Activated CD4-positive, alpha-beta T cell treated with anti-CD3 and anti-CD28 coated beads for 36 hours (primary cell): ENCODE measurements around the gene CASP8. TPM values are rescaled to one million over a fixed set of nuclear protein-coding genes. Genes with fewer than 3 reads are reported as not detected.

ENCODE experiments used
- ATAC-seq: fragments of 200-7000 bp; cut with Tn5 transposase; one replicate; pipeline ENCODE4 v1.10.0; 2021; ENCODE audit warnings: mild to moderate bottlenecking, moderate library complexity
- CTCF ChIA-PET: fragments of 350-600 bp; sonication (Branson Sonifier 250); formaldehyde crosslinking; loops from one replicate; lab custom pipeline; 2021; ENCODE audit warnings: antibody characterized with exemption; lab: Charles Lee
- POLR2A ChIA-PET: fragments of 350-600 bp; sonication (Branson Sonifier 250); formaldehyde crosslinking; loops from one replicate; lab custom pipeline; 2021; ENCODE audit warnings: antibody characterized with exemption, inconsistent platforms; lab: Charles Lee
- DNase-seq: peaks from one replicate; pipeline ENCODE4 v3.0.0-alpha.2; 2020
- H3K27ac Mint-ChIP-seq: one replicate; pipeline ENCODE4 v1.8.0; 2021; ENCODE audit warnings: mixed read lengths
- H3K27me3 Mint-ChIP-seq: one replicate; pipeline ENCODE4 v1.8.0; 2021; ENCODE audit warnings: mixed read lengths
- H3K36me3 Mint-ChIP-seq: one replicate; pipeline ENCODE4 v1.8.0; 2021; ENCODE audit warnings: low read depth, mixed read lengths
- H3K4me1 Mint-ChIP-seq: one replicate; pipeline ENCODE4 v1.8.0; 2021; ENCODE audit warnings: mixed read lengths
- H3K4me3 Mint-ChIP-seq: one replicate; pipeline ENCODE4 v1.8.0; 2021; ENCODE audit warnings: mild to moderate bottlenecking, moderate library complexity, mixed read lengths
- H3K9me3 Mint-ChIP-seq: one replicate; pipeline ENCODE4 v1.8.0; 2021; ENCODE audit warnings: low read depth, mixed read lengths
- intact Hi-C, 2 experiments: fragments of 100-400 bp; cut with DNase I in 1 of 2; cut with micrococcal nuclease in 1 of 2; formaldehyde crosslinking; loops; one replicate each; pipeline versions ENCODE4 v1.14.2 to v1.15.1; 2022 to 2024; cut with DNase I, micrococcal nuclease
- total RNA-seq, 2 experiments: library from RNA; stranded (reverse); gene quantifications; one replicate each; pipeline ENCODE4 v1.2.3, GENCODE V29; 2021

CASP8 gene
- 10 to 100 TPM; 45.1 to 49.1 TPM for total RNA-seq

DNA sequence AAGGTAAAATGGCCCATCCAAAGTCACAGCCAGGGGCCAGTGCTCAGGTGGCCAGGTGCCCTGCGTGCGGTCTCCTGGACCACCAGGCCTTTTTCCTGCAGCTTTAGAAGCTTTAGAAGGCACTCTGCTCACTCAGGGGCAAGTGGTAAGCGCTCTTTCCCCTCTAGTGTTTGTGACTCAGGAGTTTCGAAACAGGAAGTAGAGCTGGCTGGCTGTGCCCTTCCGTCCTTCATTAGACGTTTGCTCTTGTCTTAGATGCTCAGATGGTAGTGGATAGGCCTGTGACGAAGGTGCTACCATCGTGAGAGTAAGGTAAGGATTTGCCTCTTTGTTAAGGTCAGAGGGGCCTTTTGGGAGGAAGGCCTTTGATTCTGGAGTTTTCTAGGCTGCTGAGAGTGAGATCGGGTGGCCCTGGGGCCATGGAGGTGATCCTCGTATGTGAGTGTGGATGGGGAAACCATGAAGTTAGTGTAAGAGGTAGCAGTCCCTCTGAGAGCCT is at the start of gene CASP8:
CASP8 (plus strand) TSS at position 235 of the 499 bp plus-strand sequence. CDS start 5,951 bp downstream, outside the sequence.
- H3K4me1 Mint-ChIP-seq, result peaks cover 78% of the 10 kb centered on the region

DNA sequence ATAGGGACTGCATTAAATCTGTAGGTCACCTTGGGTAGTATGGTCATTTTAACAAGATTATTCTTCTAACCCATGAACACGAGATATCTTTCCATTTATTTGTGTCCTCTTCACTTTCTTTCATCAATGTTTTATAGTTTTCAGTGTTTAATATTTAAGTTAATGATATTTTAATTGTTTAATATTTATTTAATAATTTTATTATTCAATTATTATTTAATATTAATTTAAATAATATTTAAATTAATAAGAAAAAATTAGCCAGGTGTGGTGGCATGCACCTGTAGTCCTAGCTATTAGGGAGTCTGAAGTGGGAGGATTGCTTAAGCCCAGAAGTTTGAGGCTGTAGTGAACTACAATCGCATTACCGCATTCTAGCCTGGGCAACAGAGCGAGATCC is 44.4 kb upstream of the CASP8 start:
- peaks cover 38% of the 10 kb centered on the region for H3K4me1 Mint-ChIP-seq
- H3K9me3 Mint-ChIP-seq, result no peaks in the 10 kb centered on the region
- H3K27ac Mint-ChIP-seq, result no peak overlapping the region
- H3K27me3 Mint-ChIP-seq, result no peaks in the 10 kb centered on the region
- POLR2A ChIA-PET, result no interaction called here
- no peak for DNase-seq
- CTCF ChIA-PET, result interaction anchor here (3.1 kb wide), 1 partner anchor 16 kb away, joined by 9 read pairs; no protein-coding TSS in a partner anchor
- intact Hi-C loops, result no loop called here
- H3K4me3 Mint-ChIP-seq, result no peak overlapping the region
- H3K36me3 Mint-ChIP-seq, result peaks cover 23% of the 10 kb centered on the region
- no peak for ATAC-seq

More for the DNA sequence above, at the start of gene CASP8:
- Mint-ChIP-seq H3K9me3 (no peaks in the 10 kb centered on the region), H3K36me3 (peaks cover 17% of the 10 kb centered on the region), H3K27ac (peak within 1 kb of the TSS; percentile 91), H3K27me3 (no peaks in the 10 kb centered on the region), H3K4me3 (peak within 1 kb of the TSS; percentile 81)
- DNase-seq, result peak; percentile 77
- ATAC-seq, result peak; percentile 45
- intact Hi-C loops, result loop anchor here (2.0 to 5.0 kb wide), 7 partner anchors 76 to 1007 kb away; partner anchors contain the start of genes NOP58 (in 2 of the 2), CLK1 (in 1 of the 2) and TMEM237 (in 1 of the 2)
- POLR2A ChIA-PET, result interaction anchor here (0.6 to 1.7 kb wide), 3 partner anchors 27 to 66 kb away, joined by 3 to 7 read pairs (median 6); no protein-coding TSS in a partner anchor
- CTCF ChIA-PET, result interaction anchor here (0.6 to 6.6 kb wide), 9 partner anchors 14 to 149 kb away, joined by 3 to 52 read pairs (median 4); partner anchors contain the start of gene CASP10

DNA sequence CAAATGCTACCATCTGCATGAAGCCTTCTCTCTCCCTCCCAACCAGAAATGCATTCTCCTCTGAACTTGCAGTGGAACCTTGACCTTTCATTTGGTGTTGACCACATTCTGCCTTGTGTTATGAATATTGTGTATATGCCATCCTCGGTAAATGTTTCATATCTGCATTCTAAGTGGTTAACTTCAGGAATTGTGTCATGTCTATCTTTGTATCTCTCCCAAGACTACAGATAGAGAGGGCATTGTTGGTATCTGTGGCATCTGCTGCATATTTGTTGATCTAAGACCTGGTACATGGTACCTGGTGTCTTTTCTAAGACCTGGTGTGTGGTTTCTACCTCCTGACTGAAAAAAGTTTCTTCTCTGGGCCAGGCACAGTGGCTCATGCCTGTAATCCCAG is 43.4 kb upstream of the CASP8 start:
- intact Hi-C loops, result no loop called here
- Mint-ChIP-seq H3K27ac (no peak overlapping the region), H3K4me1 (peaks cover 41% of the 10 kb centered on the region), H3K9me3 (no peaks in the 10 kb centered on the region), H3K36me3 (peaks cover 19% of the 10 kb centered on the region), H3K27me3 (no peaks in the 10 kb centered on the region), H3K4me3 (no peak overlapping the region)
- DNase-seq, result no peak
- CTCF ChIA-PET, result interaction anchor here (3.1 kb wide), 1 partner anchor 15 kb away, joined by 9 read pairs; no protein-coding TSS in a partner anchor
- ATAC-seq, result peak; percentile 39
- POLR2A ChIA-PET, result no interaction called here

DNA sequence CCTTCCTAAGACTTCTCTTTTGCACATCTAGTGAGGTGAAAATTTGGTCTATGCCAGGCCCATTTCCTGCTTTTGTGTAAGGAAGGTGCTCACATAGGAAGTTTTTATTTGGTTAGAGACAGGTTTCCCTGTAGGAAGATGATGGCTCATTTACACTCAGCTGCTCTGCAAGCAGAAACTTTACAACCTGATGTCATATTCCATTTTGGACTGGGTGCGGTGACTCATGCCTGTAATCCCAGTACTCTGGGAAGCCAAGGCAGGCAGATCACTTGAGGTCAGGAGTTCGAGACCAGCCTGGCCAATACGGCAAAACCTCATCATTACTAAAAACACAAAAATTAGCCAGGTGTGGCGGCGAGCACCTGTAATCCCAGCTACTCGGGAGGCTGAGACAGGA is 41.6 kb upstream of the CASP8 start:
- ChIA-PET POLR2A (no interaction called here), CTCF (interaction anchor here (0.5 to 3.1 kb wide), 4 partner anchors 13 to 321 kb away, joined by 3 to 9 read pairs (median 4); partner anchors contain the start of gene CASP10)
- Mint-ChIP-seq H3K4me1 (peaks cover 50% of the 10 kb centered on the region), H3K27ac (peak overlapping the region; percentile 35), H3K4me3 (no peak overlapping the region), H3K27me3 (no peaks in the 10 kb centered on the region), H3K36me3 (peaks cover 19% of the 10 kb centered on the region), H3K9me3 (no peaks in the 10 kb centered on the region)
- no peak for ATAC-seq
- no peak for DNase-seq
- intact Hi-C loops, result no loop called here

DNA sequence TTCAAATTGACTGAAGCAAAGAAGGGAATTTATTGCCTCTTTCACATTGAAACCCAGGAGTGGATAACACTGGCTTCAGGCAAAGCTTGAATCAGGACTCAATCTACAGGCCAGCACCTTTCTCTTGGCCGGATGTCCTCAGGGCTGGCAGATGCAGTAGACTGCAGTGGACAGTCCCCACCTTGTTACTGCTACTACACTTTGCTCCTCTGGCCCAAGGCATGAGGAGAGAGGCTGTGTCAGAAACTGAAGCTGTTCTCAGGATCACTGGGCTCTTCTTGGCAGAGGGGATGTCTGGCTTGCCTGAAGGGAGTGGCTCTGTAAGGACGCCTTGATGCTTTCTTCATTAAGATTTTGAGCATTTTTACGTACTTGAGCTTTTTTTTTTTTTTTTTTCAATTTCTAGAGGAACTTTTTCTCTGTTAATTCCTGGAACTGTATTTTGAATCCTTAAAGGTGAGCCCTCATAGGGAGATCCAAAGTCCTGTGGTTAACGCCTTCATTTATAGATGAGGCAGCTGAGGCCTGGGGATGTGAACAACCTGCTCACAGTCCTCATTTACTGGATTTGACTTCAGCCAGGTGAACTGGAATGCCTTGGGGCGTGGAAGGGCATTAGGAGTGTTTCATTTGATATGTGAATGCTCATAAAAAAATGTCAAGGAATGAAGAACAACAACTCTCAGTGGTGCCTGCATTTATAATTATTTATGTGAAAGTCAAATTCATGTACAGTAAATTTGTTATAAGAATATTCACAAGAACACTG is 40.8 kb upstream of the CASP8 start:
- ATAC-seq (no peak), DNase-seq (no peak)
- ChIA-PET POLR2A (no interaction called here), CTCF (interaction anchor here (0.5 to 4.7 kb wide), 5 partner anchors 13 to 322 kb away, joined by 3 to 50 read pairs (median 4); partner anchors contain the start of gene CASP10)
- Mint-ChIP-seq H3K4me3 (no peak overlapping the region), H3K9me3 (no peaks in the 10 kb centered on the region), H3K4me1 (peaks cover 51% of the 10 kb centered on the region), H3K36me3 (peaks cover 19% of the 10 kb centered on the region), H3K27me3 (no peaks in the 10 kb centered on the region), H3K27ac (peak overlapping the region; percentile 49)
- intact Hi-C loops, result no loop called here

DNA sequence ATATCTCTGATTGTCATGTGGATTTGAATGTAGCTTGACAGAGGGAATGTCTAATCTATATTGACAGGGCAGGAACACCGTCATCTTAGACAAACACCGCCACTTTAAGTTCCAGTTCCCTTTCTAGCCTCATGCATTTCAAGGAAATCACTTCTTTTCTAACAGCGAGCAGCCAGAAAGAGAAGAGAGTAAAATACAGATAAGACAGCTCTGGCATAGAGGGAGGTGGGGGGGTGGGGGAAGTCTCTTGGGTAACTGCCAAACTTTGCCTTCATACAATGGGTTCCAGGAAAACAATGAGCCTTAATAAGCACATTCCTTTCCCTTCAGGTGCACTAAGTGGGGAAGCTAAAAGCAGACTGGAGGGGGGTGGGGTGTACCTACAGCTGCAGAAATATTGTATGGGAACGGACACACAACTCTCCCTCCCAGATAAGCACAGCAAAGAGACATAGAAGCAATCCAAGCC is 40.2 kb upstream of the CASP8 start:
- ATAC-seq (no peak), DNase-seq (no peak)
- no peaks in the 10 kb centered on the region for H3K27me3 Mint-ChIP-seq
- peaks cover 18% of the 10 kb centered on the region for H3K36me3 Mint-ChIP-seq
- H3K4me3 Mint-ChIP-seq, result no peak overlapping the region
- intact Hi-C loops, result no loop called here
- ChIA-PET CTCF (interaction anchor here (0.5 to 4.7 kb wide), 4 partner anchors 12 to 140 kb away, joined by 3 to 50 read pairs (median 4); no protein-coding TSS in a partner anchor), POLR2A (interaction anchor here (0.6 kb wide), 1 partner anchor 8 kb away, joined by 4 read pairs; no protein-coding TSS in a partner anchor)
- peaks cover 49% of the 10 kb centered on the region for H3K4me1 Mint-ChIP-seq
- peak overlapping the region; percentile 49 for H3K27ac Mint-ChIP-seq
- no peaks in the 10 kb centered on the region for H3K9me3 Mint-ChIP-seq

DNA sequence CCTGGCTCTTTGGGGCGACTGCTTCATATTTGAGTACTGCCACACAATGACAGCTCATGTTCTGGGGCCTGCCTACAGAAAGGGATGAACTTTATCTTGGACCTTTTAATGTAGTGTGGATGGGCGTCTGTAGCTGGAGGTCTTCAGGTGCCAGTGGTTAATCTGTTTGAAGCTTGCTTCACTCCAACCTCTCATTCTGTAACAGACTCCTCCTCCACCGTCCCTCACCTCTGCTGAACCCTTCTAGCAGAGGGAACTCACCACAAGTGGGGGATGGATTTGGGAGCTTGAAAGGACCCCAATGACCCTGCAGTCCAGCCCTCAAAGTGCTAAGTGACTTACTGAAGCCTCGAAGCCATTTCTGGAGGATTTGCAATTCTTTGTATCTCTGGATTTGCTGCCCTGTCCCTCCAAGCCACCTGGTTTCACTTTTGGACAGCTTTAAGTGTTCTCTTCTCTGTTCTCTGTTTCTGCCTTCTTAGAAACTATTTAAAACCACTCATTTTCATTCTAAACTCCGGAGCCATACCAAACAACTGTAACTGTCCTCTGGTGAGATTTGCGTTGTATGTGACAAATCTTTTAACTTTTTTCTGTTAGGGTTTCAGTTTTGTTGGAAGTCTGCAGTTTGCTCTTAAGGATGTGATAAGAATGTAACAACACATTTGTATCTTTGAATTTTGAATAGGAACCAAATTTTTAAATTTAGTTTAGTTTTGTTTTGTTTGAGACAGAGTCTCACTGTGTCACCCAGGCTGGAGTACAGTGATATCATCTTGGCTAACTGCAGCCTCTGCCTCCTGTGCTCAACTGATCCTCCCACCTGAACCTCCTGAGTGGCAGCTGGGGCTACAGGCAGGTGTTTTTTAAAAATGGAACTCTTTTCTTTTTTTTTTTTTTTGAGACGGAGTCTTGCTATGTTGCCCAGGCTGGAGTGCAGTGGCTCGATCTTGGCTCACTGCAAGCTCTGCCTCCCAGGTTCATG is 37.0 kb upstream of the CASP8 start:
- DNase-seq (no peak), ATAC-seq (peak; percentile 59)
- CTCF ChIA-PET, result interaction anchor here (0.8 to 4.7 kb wide), 3 partner anchors 9 to 51 kb away, joined by 3 to 50 read pairs (median 5); partner anchors contain the start of gene CASP10
- peaks cover 40% of the 10 kb centered on the region for H3K4me1 Mint-ChIP-seq
- peaks cover 12% of the 10 kb centered on the region for H3K36me3 Mint-ChIP-seq
- H3K9me3 Mint-ChIP-seq, result no peaks in the 10 kb centered on the region
- H3K4me3 Mint-ChIP-seq, result peak overlapping the region; percentile 11
- no peaks in the 10 kb centered on the region for H3K27me3 Mint-ChIP-seq
- POLR2A ChIA-PET, result interaction anchor here (0.7 kb wide), 1 partner anchor 65 kb away, joined by 6 read pairs; no protein-coding TSS in a partner anchor
- peak overlapping the region; percentile 30 for H3K27ac Mint-ChIP-seq
- intact Hi-C loops, result no loop called here

DNA sequence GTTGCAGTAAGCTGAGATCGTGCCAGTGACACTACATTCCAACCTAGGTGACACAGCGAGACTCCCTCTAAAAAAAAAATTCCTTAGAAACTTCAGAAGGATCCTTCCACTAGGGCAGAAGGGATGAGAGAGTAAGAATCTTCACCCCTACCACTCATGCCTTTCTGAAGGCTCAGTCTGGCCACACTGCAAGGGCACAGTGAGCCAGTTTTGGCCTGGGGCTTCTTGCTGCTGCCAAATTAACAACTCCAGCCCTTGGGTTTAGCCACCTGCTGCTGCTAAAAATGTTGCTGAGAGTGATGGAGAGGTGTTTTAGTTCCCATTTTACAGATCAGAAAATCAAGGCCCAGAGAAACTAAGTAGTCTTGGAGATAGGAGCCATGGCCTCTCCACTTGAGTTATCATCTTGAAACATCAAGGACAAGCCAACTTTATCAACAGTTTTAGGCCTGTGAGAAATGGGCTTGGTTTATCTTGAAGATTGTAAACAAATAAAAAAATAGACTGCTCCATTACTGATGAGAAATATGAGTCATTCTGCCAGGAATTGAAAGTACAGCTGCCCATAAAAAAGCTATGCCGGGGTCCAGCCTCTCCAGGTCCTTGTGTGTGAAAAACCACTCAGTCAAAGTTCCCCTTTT is 31.9 kb upstream of the CASP8 start:
- POLR2A ChIA-PET, result interaction anchor here (0.5 kb wide), 1 partner anchor 23 kb away, joined by 3 read pairs; no protein-coding TSS in a partner anchor
- H3K27me3 Mint-ChIP-seq, result no peaks in the 10 kb centered on the region
- intact Hi-C loops, result no loop called here
- DNase-seq (no peak), ATAC-seq (no peak)
- H3K9me3 Mint-ChIP-seq, result no peaks in the 10 kb centered on the region
- peak overlapping the region; percentile 90 for H3K27ac Mint-ChIP-seq
- H3K4me1 Mint-ChIP-seq, result peaks cover 43% of the 10 kb centered on the region
- H3K36me3 Mint-ChIP-seq, result peaks cover 1% of the 10 kb centered on the region
- H3K4me3 Mint-ChIP-seq, result peak overlapping the region; percentile 22
- CTCF ChIA-PET, result interaction anchor here (1.0 to 1.8 kb wide), 4 partner anchors 18 to 135 kb away, joined by 3 to 5 read pairs (median 4); no protein-coding TSS in a partner anchor

DNA sequence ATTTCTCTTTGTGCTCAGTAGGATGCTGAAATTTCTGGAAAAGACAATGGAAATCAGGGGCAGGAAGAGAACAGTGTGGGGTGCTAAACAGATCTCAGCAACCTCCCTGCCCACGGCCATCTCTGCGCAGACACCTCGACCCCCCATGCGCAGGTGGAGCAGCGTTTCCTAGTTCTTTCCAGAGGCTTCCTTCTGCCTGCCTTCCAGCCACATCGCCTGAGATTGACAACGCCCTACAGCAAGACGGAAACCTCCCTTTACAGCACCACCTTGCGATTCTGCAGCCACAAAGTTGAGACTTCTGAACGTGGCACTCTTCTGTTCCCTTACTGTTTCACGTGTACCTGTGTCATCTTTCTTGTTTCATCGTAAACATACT is 31.4 kb upstream of the CASP8 start:
- ChIA-PET CTCF (interaction anchor here (1.0 to 1.8 kb wide), 4 partner anchors 19 to 135 kb away, joined by 3 to 5 read pairs (median 4); partner anchors contain the start of gene CASP10), POLR2A (interaction anchor here (0.5 kb wide), 1 partner anchor 24 kb away, joined by 3 read pairs; no protein-coding TSS in a partner anchor)
- Mint-ChIP-seq H3K9me3 (no peaks in the 10 kb centered on the region), H3K4me3 (peak overlapping the region; percentile 22), H3K4me1 (peaks cover 39% of the 10 kb centered on the region), H3K27me3 (no peaks in the 10 kb centered on the region), H3K36me3 (peaks cover 5% of the 10 kb centered on the region), H3K27ac (peak overlapping the region; percentile 90)
- DNase-seq (peak; percentile 32), ATAC-seq (no peak)
- intact Hi-C loops, result no loop called here
